ENCODE results near the gene RAB29. TPM values are rescaled to one million over a fixed set of nuclear protein-coding genes. Genes with fewer than 3 reads are reported as not detected.

RAB29 gene
- total and polyA plus RNA-seq, 9 of the 15 experiments (the other 6 are each of a cell fraction or from before 2014, with no cell fraction given), result 6.3 to 17.6 (median 8.0) TPM

- TF ChIP-seq CGGBP1 (CRISPR knock-in tag; IDR thresholded peaks at IDR 0.05), result no peak
- no peak for TF ChIP-seq ZBTB9 (CRISPR knock-in tag; IDR thresholded peaks at IDR 0.05)
- no peak for TF ChIP-seq ZNF217 (CRISPR knock-in tag; IDR thresholded peaks at IDR 0.05)
- no peak for TF ChIP-seq ZNF445 (CRISPR knock-in tag; IDR thresholded peaks at IDR 0.05; ENCODE audit: low read depth)
- no peak for TF ChIP-seq BRF2 (IDR thresholded peaks at IDR 0.05; ENCODE audit: borderline replicate concordance, insufficient read depth, insufficient read length)
- TF ChIP-seq CLOCK (CRISPR knock-in tag; IDR thresholded peaks at IDR 0.05; ENCODE audit: borderline replicate concordance), result no peak
- no peak; the same call in 1 of the 2 replicates for TF ChIP-seq PML (IDR thresholded peaks at IDR 0.05; ENCODE audit: low read length)
- no peak for TF ChIP-seq TSHZ1 (CRISPR knock-in tag; IDR thresholded peaks at IDR 0.05)
- peak; percentile 57; the same call in 1 of the 2 replicates for TF ChIP-seq SUPT5H (IDR thresholded peaks at IDR 0.05)
- TF ChIP-seq THRAP3 (IDR thresholded peaks at IDR 0.05; ENCODE audit: borderline replicate concordance), result no peak
- no peak for TF ChIP-seq CCAR2 (IDR thresholded peaks at IDR 0.05; ENCODE audit: low read depth, low read length)
- no peak for TF ChIP-seq PHB (CRISPR knock-in tag; IDR thresholded peaks at IDR 0.05)
- TF ChIP-seq KDM4B (IDR thresholded peaks at IDR 0.05; ENCODE audit: borderline replicate concordance in 2 of 2, low read depth in 1 of 2), result peak in 1 of 2 experiments; percentile 70; a peak in 1 of 4 replicates
- TF ChIP-seq PYGO2 (tag; IDR thresholded peaks at IDR 0.05), result no peak
- no peak for TF ChIP-seq DIDO1 (tag; IDR thresholded peaks at IDR 0.05; ENCODE audit: low read depth)
- TF ChIP-seq COPS2 (conservative IDR thresholded peaks at IDR 0.05), result no peak
- no peak for TF ChIP-seq ZNF511 (CRISPR knock-in tag; IDR thresholded peaks at IDR 0.05)
These were observed 37.8 kb upstream of the RAB29 start, which contains the start of gene SLC41A1 (continued) for GRCh38 chr1:205812878-205813754.

All from K562 (cell line).